IMR-90 (cell line): Measurements from ENCODE around the gene TOM1L1. TPM values are rescaled to one million over a fixed set of nuclear protein-coding genes. Genes with fewer than 3 reads are reported as not detected.

Experiments
- ATAC-seq: fragments of 200-7000 bp; cut with Tn5 transposase; 2 replicates; pipeline ENCODE4 v1.9.1; 2020; ENCODE audit warnings: low read depth, mild to moderate bottlenecking, moderate library complexity
- BruUV-seq: library from RNA; stranded (reverse); fragments of 400-500 nt; replicated peaks from 2 replicates; lab custom pipeline; 2021; lab: Mats Ljungman, UMichigan
- CTCF ChIA-PET: fragments of 300-600 bp; formaldehyde crosslinking; extraction: SDS; loops from one replicate; lab custom pipeline; 2021; ENCODE audit warnings: antibody characterized with exemption; lab: Yijun Ruan, JAX
- POLR2A ChIA-PET: fragments of 300-600 bp; sonication (Branson Sonifier 250); formaldehyde crosslinking; loops from one replicate; lab custom pipeline; 2022; ENCODE audit warnings: antibody characterized with exemption; ENCODE audit not compliant: unreplicated experiment; lab: Charles Lee
- DNase-seq: peaks from one replicate; pipeline ENCODE4 v3.0.0; 2013
- H2AFZ ChIP-seq: replicated peaks from 2 replicates; pipeline ENCODE3; 2013; ENCODE audit warnings: low read length, mild to moderate bottlenecking; ENCODE audit not compliant: poor library complexity
- H2AK5ac ChIP-seq: 2 replicates; pipeline ENCODE4 v1.6.1; 2013; ENCODE audit warnings: low read depth, low read length, inconsistent platforms
- H2AK9ac ChIP-seq: replicated peaks from 2 replicates; pipeline ENCODE3; 2013; ENCODE audit warnings: mild to moderate bottlenecking, low read depth, low read length, moderate library complexity; ENCODE audit not compliant: poor library complexity
- H2BK120ac ChIP-seq: 2 replicates; pipeline ENCODE4 v1.6.1; 2013; ENCODE audit warnings: low read depth, low read length, inconsistent platforms
- H2BK15ac ChIP-seq: 3 replicates; pipeline ENCODE4 v1.6.1; 2013; ENCODE audit warnings: low read depth, low read length, inconsistent platforms
- H2BK20ac ChIP-seq: 2 replicates; pipeline ENCODE4 v1.6.1; 2013; ENCODE audit warnings: low read depth, mild to moderate bottlenecking, inconsistent platforms, low read length, moderate library complexity
- H2BK5ac ChIP-seq: 2 replicates; pipeline ENCODE4 v1.6.1; 2013; ENCODE audit warnings: mild to moderate bottlenecking, low read depth, low read length, inconsistent platforms; ENCODE audit not compliant: poor library complexity, severe bottlenecking
- H3K14ac ChIP-seq: replicated peaks from 2 replicates; pipeline ENCODE4 v1.6.1; 2013; ENCODE audit warnings: low read depth, low read length, inconsistent platforms
- H3K18ac ChIP-seq: 2 replicates; pipeline ENCODE4 v1.6.1; 2013; ENCODE audit warnings: low read depth, low read length, control low read depth
- H3K23ac ChIP-seq: 2 replicates; pipeline ENCODE4 v1.6.1; 2013; ENCODE audit warnings: low read depth, low read length, inconsistent platforms
- H3K27ac ChIP-seq: 2 replicates; pipeline ENCODE4 v1.5.1; 2013; ENCODE audit warnings: mild to moderate bottlenecking, control low read depth, low read length; ENCODE audit not compliant: insufficient read depth
- H3K27me3 ChIP-seq: 2 replicates; pipeline ENCODE4 v1.6.1; 2013; ENCODE audit warnings: low read length; ENCODE audit not compliant: control insufficient read depth, insufficient read depth
- H3K36me3 ChIP-seq: 2 replicates; pipeline ENCODE4 v1.6.1; 2013; ENCODE audit warnings: low read length, mixed read lengths; ENCODE audit not compliant: control insufficient read depth, insufficient read depth
- H3K4ac ChIP-seq: 2 replicates; pipeline ENCODE4 v1.6.1; 2013; ENCODE audit warnings: low read depth, low read length, inconsistent platforms
- H3K4me1 ChIP-seq: 2 replicates; pipeline ENCODE4 v1.6.1; 2013; ENCODE audit warnings: low read length, mixed read lengths; ENCODE audit not compliant: control insufficient read depth, insufficient read depth
- H3K4me2 ChIP-seq: 2 replicates; pipeline ENCODE4 v1.6.1; 2013; ENCODE audit warnings: low read depth, mild to moderate bottlenecking, control low read depth, low read length, moderate library complexity
- H3K4me3 ChIP-seq: 2 replicates; pipeline ENCODE4 v1.5.1; 2013; ENCODE audit warnings: low read depth, mild to moderate bottlenecking, control low read depth, low read length, moderate library complexity; ENCODE audit not compliant: insufficient read depth
- H3K56ac ChIP-seq: 2 replicates; pipeline ENCODE4 v1.6.1; 2013; ENCODE audit warnings: low read length, inconsistent platforms; ENCODE audit not compliant: insufficient read depth; ENCODE audit errors: extremely low read depth
- H3K79me1 ChIP-seq, 2 experiments: 2 replicates each; pipeline ENCODE4 v1.6.1; 2013; ENCODE audit warnings: low read length in 2 of 2, inconsistent platforms in 1 of 2, low read depth in 1 of 2
- H3K9ac ChIP-seq: 2 replicates; pipeline ENCODE4 v1.6.1; 2013; ENCODE audit warnings: low read depth, low read length, control low read depth
- H3K9me1 ChIP-seq: 2 replicates; pipeline ENCODE4 v1.6.1; 2013; ENCODE audit warnings: low read length, inconsistent platforms; ENCODE audit not compliant: insufficient read depth
- H3K9me3 ChIP-seq: 2 replicates; pipeline ENCODE4 v1.6.1; 2013; ENCODE audit warnings: low read length; ENCODE audit not compliant: control insufficient read depth, insufficient read depth
- H4K20me1 ChIP-seq: 2 replicates; pipeline ENCODE4 v1.6.1; 2013; ENCODE audit warnings: low read length, inconsistent platforms; ENCODE audit not compliant: insufficient read depth
- H4K5ac ChIP-seq: 2 replicates; pipeline ENCODE4 v1.6.1; 2013; ENCODE audit warnings: mild to moderate bottlenecking, low read depth, low read length, control low read depth
- H4K8ac ChIP-seq, 2 experiments: 2 replicates each; pipeline ENCODE4 v1.6.1; 2013; ENCODE audit warnings: low read depth in 2 of 2, low read length in 2 of 2, control low read depth in 1 of 2, inconsistent platforms in 1 of 2
- H4K91ac ChIP-seq: 2 replicates; pipeline ENCODE4 v1.6.1; 2013; ENCODE audit warnings: low read depth, low read length, inconsistent platforms; ENCODE audit not compliant: insufficient read depth
- USF2 ChIP-seq: fragments of 150-350 bp; IDR thresholded peaks from 2 replicates; pipeline ENCODE4 v1.6.1; 2017; ENCODE audit warnings: mild to moderate bottlenecking, antibody characterized with exemption, low read length, low read depth
- WGBS, 2 experiments: methylation state at CpG; one replicate each; pipeline versions ENCODE4 v1.1.5 to v1.1.7; 2013; ENCODE audit warnings: missing lambda C conversion rate in 2 of 2; ENCODE audit not compliant: insufficient read length in 1 of 2; ENCODE audit errors: extremely low coverage in 2 of 2; 5-methylcytosine and 5-hydroxymethylcytosine counted together
- dilution Hi-C: fragments of 300-500 bp; cut with HindIII; formaldehyde crosslinking; loops from one replicate; pipeline ENCODE4 v1.14.3; 2018; ENCODE audit warnings: low sequenced_read_pairs; ENCODE audit not compliant: unreplicated experiment
- in situ Hi-C: fragments of 300-500 bp; cut with MboI; formaldehyde crosslinking; loops from 3 replicates; pipeline ENCODE4 v1.14.3; 2019; ENCODE audit warnings: low sequenced_read_pairs, inconsistent platforms, mixed read lengths
- intact Hi-C: fragments of 100-400 bp; cut with micrococcal nuclease; formaldehyde crosslinking; loops from 2 replicates; pipeline ENCODE4 v1.10.0; 2022
- polyA plus RNA-seq, 3 experiments: library from polyadenylated mRNA; depleted of rRNA; stranded (reverse); fragments of >200 nt; gene quantifications; 2 replicates each; pipeline ENCODE4 v1.2.3, GENCODE V29; 2012; ENCODE audit warnings: low replicate concordance in 1 of 3
- total RNA-seq: library from RNA; depleted of rRNA; stranded (reverse); fragments of >200 nt; gene quantifications from 2 replicates; pipeline ENCODE4 v1.2.3, GENCODE V29; 2012

The TOM1L1 gene
- total and polyA plus RNA-seq, 2 of the 4 experiments (the other 2 are of a cell fraction) = 13.0 to 20.1 TPM

GRCh38 chr17:54902611-54903010 lies 2.0 kb downstream of the TOM1L1 start:
- Histone ChIP-seq H3K79me1 (peaks cover 10 to 11% of the 10 kb centered on the region in 2 experiments), H3K9ac (no peak overlapping the region), H4K91ac (no peak overlapping the region), H4K5ac (no peak overlapping the region), H3K56ac (no peak overlapping the region), H3K4me2 (no peak overlapping the region), H3K27me3 (peaks cover 9% of the 10 kb centered on the region), H2BK20ac (no peak overlapping the region), H3K27ac (no peak overlapping the region), H2AK5ac (no peak overlapping the region), H3K9me1 (peaks cover 4% of the 10 kb centered on the region; the same call in 1 of the 2 replicates), H3K4me1 (no peaks in the 10 kb centered on the region), H3K36me3 (peaks cover 3% of the 10 kb centered on the region; the same call in 1 of the 2 replicates), H4K20me1 (no peaks in the 10 kb centered on the region), H2AFZ (no peak overlapping the region), H2AK9ac (no peak overlapping the region), H3K18ac (no peak overlapping the region), H2BK5ac (no peak overlapping the region), H3K14ac (no peak overlapping the region), H2BK120ac (no peak overlapping the region), H2BK15ac (no peak overlapping the region), H3K23ac (no peak overlapping the region), H4K8ac (no peak overlapping the region), H3K4ac (no peak overlapping the region), H3K4me3 (no peak overlapping the region), H3K9me3 (no peaks in the 10 kb centered on the region)
- ChIA-PET CTCF (no interaction called here), POLR2A (no interaction called here)
- intact Hi-C loops (no loop called here), dilution Hi-C loops (no loop called here), in situ Hi-C loops (no loop called here)
- 100% methylated on average over 2 of the region's 5 CpGs; no CpG with 5 or more reads in 1 of the 2 experiments for WGBS, 2 experiments
- no TSS peak for BruUV-seq
- no peak for DNase-seq
- no peak for TF ChIP-seq USF2
- no peak for ATAC-seq
